Measurements from ENCODE around the gene CYS1.

CYS1 gene

DNA sequence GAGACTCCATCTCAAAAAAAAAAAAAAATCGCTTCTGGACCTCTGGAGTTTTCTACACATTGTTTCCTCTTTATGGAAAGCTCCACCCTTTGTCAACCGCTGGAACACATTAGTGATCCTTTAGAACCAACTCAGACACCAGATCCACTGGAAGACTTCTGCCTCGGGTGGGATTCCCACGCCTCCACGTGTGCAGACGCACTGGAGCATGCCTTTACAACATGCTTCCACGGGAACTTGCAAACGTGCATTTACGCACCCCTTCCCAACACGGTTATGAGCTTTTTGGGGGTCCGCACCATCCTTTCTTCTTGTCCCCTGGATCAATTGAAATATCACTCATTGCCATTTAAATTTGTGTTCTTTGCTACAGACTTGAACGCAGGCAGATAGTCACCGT, 5.1 kb downstream of the CYS1 start:
- TF ChIP-seq, protein P1, sequence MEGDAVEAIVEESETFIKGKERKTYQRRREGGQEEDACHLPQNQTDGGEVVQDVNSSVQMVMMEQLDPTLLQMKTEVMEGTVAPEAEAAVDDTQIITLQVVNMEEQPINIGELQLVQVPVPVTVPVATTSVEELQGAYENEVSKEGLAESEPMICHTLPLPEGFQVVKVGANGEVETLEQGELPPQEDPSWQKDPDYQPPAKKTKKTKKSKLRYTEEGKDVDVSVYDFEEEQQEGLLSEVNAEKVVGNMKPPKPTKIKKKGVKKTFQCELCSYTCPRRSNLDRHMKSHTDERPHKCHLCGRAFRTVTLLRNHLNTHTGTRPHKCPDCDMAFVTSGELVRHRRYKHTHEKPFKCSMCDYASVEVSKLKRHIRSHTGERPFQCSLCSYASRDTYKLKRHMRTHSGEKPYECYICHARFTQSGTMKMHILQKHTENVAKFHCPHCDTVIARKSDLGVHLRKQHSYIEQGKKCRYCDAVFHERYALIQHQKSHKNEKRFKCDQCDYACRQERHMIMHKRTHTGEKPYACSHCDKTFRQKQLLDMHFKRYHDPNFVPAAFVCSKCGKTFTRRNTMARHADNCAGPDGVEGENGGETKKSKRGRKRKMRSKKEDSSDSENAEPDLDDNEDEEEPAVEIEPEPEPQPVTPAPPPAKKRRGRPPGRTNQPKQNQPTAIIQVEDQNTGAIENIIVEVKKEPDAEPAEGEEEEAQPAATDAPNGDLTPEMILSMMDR (IDR thresholded peaks at IDR 0.05; ENCODE audit: control extremely low read depth, extremely low read depth, low read depth, missing control alignments), result no peak
- ChIA-PET CTCF (interaction anchor here (0.7 to 18.7 kb wide), 10 partner anchors 14 to 371 kb away, joined by 3 to 390 read pairs (median 6); partner anchors contain the start of genes CYS1 and KLF11), POLR2A (no interaction called here)
- no peak for DNase-seq (ENCODE audit: extremely low spot score)

- ChIA-PET POLR2A (no interaction called here), CTCF (interaction anchor here (0.9 to 18.7 kb wide), 17 partner anchors 9 to 603 kb away, joined by 3 to 390 read pairs (median 8); partner anchors contain the start of genes CYS1 and KLF11)
- no peak for DNase-seq (ENCODE audit: extremely low spot score)
- TF ChIP-seq, protein P1 (IDR thresholded peaks at IDR 0.05; ENCODE audit: control extremely low read depth, extremely low read depth, low read depth, missing control alignments), result no peak
Measured at GRCh38 chr2:10073706-10074105, 6.5 kb downstream of the CYS1 start.

GRCh38 chr2:10072656-10073480, 7.3 kb downstream of the CYS1 start:
- DNase-seq (ENCODE audit: extremely low spot score), result peak; percentile 90
- ChIA-PET CTCF (interaction anchor here (0.6 to 18.7 kb wide), 60 partner anchors 8 to 1238 kb away, joined by 3 to 390 read pairs (median 4); partner anchors contain the start of genes CYS1, KLF11 and TAF1B), POLR2A (interaction anchor here (0.7 kb wide), 1 partner anchor 362 kb away, joined by 4 read pairs; no protein-coding TSS in a partner anchor)
- TF ChIP-seq, protein P1 (IDR thresholded peaks at IDR 0.05; ENCODE audit: control extremely low read depth, extremely low read depth, low read depth, missing control alignments), result peak; percentile 83

DNA sequence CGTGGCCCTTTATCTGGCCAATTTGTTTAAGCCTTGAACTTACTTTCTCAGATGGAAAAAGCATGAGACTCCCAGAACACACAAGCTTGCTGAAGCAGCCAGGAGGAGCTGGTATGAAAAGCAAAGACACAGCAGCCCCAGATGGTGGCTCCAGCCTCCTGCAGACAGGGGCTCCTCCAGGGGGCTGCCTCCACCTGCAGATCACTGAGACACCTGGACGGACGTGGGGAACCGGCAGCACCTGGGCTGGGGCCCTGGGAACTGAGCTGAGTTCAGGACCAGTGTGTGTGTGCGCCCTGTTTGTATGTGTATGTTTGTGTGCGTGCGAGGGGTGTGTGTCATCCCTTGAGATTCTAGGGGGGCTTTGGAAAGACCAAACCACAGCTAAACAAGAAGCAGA, 8.6 kb downstream of the CYS1 start:
- POLR2A ChIA-PET, result interaction anchor here (0.6 kb wide), 1 partner anchor 476 kb away, joined by 4 read pairs; no protein-coding TSS in a partner anchor
- DNase-seq (ENCODE audit: extremely low spot score), result no peak
- TF ChIP-seq, protein P1 (IDR thresholded peaks at IDR 0.05; ENCODE audit: control extremely low read depth, extremely low read depth, low read depth, missing control alignments), result no peak
- CTCF ChIA-PET, result interaction anchor here (0.6 to 18.7 kb wide), 26 partner anchors 13 to 588 kb away, joined by 3 to 390 read pairs (median 6); partner anchors contain the start of genes CYS1, KLF11 and TAF1B

- POLR2A ChIA-PET, result interaction anchor here (0.6 kb wide), 1 partner anchor 475 kb away, joined by 4 read pairs; no protein-coding TSS in a partner anchor
- TF ChIP-seq, protein P1 (IDR thresholded peaks at IDR 0.05; ENCODE audit: control extremely low read depth, extremely low read depth, low read depth, missing control alignments), result no peak
- DNase-seq (ENCODE audit: extremely low spot score), result no peak
- CTCF ChIA-PET, result interaction anchor here (0.6 to 18.7 kb wide), 15 partner anchors 12 to 588 kb away, joined by 3 to 390 read pairs (median 13); partner anchors contain the start of genes CYS1 and KLF11
Measured at GRCh38 chr2:10071176-10071575, 9.0 kb downstream of the CYS1 start.

GRCh38 chr2:10067881-10068280, 12.3 kb downstream of the CYS1 start:
- POLR2A ChIA-PET, result no interaction called here
- CTCF ChIA-PET, result interaction anchor here (1.3 to 18.7 kb wide), 7 partner anchors 9 to 369 kb away, joined by 4 to 390 read pairs (median 69); partner anchors contain the start of genes CYS1 and KLF11

More at GRCh38 chr2:10067881-10068280, 12.3 kb downstream of the CYS1 start:
- TF ChIP-seq, protein P1 (IDR thresholded peaks at IDR 0.05; ENCODE audit: control extremely low read depth, extremely low read depth, low read depth, missing control alignments), result no peak
- no peak for DNase-seq (ENCODE audit: extremely low spot score)

Measured in GM10248 (cell line).